ENCODE data around the gene BCO1. TPM values are rescaled to one million over a fixed set of nuclear protein-coding genes. Genes with fewer than 3 reads are reported as not detected.

The BCO1 gene
- total RNA-seq, 2 experiments from 2014 or later: not detected

DNA sequence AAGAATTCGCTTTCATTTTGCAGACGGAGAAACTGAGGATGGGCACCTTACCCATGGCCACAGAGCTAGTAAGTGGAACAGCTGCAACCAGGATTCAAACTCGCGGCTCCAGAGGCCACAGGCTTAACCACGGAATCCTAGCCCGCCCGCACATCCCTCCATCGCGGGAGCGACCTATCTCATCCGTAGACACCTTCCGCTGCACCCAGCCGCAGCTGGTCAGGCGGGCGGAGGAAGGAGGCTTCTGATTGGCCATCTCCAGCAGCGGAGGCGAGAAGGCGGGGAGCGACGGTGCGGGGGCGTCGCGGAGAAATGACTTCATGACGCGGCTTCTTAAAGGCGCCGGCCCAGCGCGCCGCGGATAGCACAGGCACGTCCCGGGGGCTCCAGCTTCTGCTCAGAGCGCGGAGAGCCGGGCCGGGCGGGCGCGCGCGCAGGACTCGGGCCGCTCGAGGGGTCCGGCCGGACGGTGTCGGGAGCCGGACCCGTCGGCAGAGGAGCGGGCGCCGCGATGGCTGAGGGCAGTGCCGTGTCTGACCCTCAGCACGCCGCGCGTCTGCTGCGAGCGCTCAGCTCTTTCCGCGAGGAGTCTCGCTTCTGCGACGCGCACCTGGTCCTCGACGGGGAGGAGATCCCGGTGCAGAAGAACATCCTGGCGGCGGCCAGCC lies 76.2 kb downstream of the BCO1 start, which contains the start of gene GAN:
TSS of gene GAN (plus strand) at position 360 of the 668 bp plus-strand sequence. CDS start at position 512, 152 bp downstream.
- H3K4me3 ChIP-seq (ENCODE audit: low read depth, low read length, poor library complexity, severe bottlenecking): peak within 1 kb of the TSS; percentile 94
- H3K27ac ChIP-seq (ENCODE audit: low read depth, low read length, poor library complexity, severe bottlenecking): no peak within 1 kb of the TSS
- TF ChIP-seq EZH2phosphoT487 (IDR thresholded peaks at IDR 0.05; ENCODE audit: borderline replicate concordance, low read depth, low read length): no peak
- TF ChIP-seq, protein P1, sequence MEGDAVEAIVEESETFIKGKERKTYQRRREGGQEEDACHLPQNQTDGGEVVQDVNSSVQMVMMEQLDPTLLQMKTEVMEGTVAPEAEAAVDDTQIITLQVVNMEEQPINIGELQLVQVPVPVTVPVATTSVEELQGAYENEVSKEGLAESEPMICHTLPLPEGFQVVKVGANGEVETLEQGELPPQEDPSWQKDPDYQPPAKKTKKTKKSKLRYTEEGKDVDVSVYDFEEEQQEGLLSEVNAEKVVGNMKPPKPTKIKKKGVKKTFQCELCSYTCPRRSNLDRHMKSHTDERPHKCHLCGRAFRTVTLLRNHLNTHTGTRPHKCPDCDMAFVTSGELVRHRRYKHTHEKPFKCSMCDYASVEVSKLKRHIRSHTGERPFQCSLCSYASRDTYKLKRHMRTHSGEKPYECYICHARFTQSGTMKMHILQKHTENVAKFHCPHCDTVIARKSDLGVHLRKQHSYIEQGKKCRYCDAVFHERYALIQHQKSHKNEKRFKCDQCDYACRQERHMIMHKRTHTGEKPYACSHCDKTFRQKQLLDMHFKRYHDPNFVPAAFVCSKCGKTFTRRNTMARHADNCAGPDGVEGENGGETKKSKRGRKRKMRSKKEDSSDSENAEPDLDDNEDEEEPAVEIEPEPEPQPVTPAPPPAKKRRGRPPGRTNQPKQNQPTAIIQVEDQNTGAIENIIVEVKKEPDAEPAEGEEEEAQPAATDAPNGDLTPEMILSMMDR (conservative IDR thresholded peaks at IDR 0.05; ENCODE audit: low read length): no peak
- DNase-seq (ENCODE audit: low spot score): peak; percentile 96
- H3K36me3 ChIP-seq (ENCODE audit: insufficient read depth, low read length): no peaks in the 10 kb centered on the region
- no peaks in the 10 kb centered on the region for H3K9me2 ChIP-seq (ENCODE audit: insufficient read depth, low read length)
- POLR2A ChIA-PET: interaction anchor here (0.7 to 1.5 kb wide), 3 partner anchors 29 to 416 kb away, joined by 4 read pairs; no protein-coding TSS in a partner anchor
- peak within 1 kb of the TSS; percentile 87 for H2AFZ ChIP-seq (ENCODE audit: low read length)
- H4K20me1 ChIP-seq (ENCODE audit: insufficient read depth, low read length): 0 out of 2 replicates have a peak, but pooled peaks cover 6% of the 10 kb centered on the region
- BruUV-seq (replicated peaks): no TSS peak
- CTCF ChIA-PET (ENCODE audit: unreplicated experiment): no interaction called here
- peaks cover 13% of the 10 kb centered on the region for H3K4me1 ChIP-seq (ENCODE audit: insufficient read depth, low read length, poor library complexity, severe bottlenecking)
- peaks cover 24% of the 10 kb centered on the region; the same call in 1 of the 2 replicates for H3K79me2 ChIP-seq (ENCODE audit: insufficient read depth, low read depth, low read length)
- H3K4me2 ChIP-seq (ENCODE audit: low read length): peak within 1 kb of the TSS; percentile 82
- no peaks in the 10 kb centered on the region for H3K9me3 ChIP-seq (ENCODE audit: low read length)
- intact Hi-C loops (cut with micrococcal nuclease; ENCODE audit: unreplicated experiment): loop anchor here (10.0 kb wide), 1 partner anchor 220 kb away; the partner anchor contains the start of gene GCSH

DNA sequence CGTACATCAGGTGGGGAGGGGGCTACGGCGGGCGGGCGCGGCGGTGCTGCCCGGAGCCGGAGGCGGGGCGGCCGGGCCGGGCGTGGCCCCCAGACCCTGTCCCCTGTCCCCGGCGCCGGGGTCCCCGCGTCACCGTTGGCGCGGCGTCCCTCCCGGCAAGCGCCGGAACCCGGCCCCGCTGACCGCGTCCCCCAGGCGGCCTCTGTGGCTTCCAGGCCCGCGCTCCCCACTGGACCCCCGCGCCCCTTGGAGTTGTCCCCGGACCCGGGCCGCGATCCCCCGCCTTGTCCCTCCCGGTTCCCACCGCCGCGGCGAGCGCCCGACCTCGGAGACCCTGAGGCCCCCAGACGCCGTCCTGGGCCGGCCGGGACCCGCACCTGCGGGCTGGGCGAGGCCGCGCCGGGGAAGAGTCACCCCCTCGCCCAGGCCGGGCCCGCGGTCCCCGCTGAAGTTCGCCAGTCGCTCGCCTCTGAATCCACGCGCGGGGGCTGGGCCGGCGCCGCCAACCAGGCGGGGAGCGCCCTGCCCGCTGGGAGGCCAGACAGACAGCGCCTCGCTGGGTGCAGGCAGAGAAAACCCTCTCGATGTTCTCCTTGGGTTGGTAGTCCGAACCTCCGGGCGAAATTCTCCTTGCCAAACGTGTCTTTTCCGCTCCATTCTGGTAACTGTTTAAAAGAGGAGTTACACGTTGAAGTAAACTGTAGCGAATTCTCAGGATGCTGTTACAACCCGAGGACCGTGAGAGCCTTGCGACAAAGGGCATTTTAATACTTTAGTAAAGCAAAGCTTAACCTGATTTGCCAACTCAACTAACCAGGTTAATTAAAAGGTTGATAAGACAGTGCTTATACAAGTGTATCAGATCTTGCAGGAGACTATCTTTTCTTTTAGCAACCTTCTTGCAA lies 77.0 kb downstream of the BCO1 start:
- peak overlapping the region; percentile 79 for H3K4me2 ChIP-seq (ENCODE audit: low read length)
- no TSS peak for BruUV-seq (replicated peaks)
- H2AFZ ChIP-seq (ENCODE audit: low read length): peak overlapping the region; percentile 87
- DNase-seq (ENCODE audit: low spot score): peak; percentile 59
- ChIA-PET CTCF (ENCODE audit: unreplicated experiment) (no interaction called here), POLR2A (interaction anchor here (1.5 kb wide), 1 partner anchor 319 kb away, joined by 4 read pairs; no protein-coding TSS in a partner anchor)
- no peak overlapping the region for H3K27ac ChIP-seq (ENCODE audit: low read depth, low read length, poor library complexity, severe bottlenecking)
- peaks cover 13% of the 10 kb centered on the region for H3K4me1 ChIP-seq (ENCODE audit: insufficient read depth, low read length, poor library complexity, severe bottlenecking)
- H3K9me2 ChIP-seq (ENCODE audit: insufficient read depth, low read length): no peaks in the 10 kb centered on the region
- H3K79me2 ChIP-seq (ENCODE audit: insufficient read depth, low read depth, low read length): peaks cover 27% of the 10 kb centered on the region; the same call in 1 of the 2 replicates
- H3K9me3 ChIP-seq (ENCODE audit: low read length): no peaks in the 10 kb centered on the region
- TF ChIP-seq EZH2phosphoT487 (IDR thresholded peaks at IDR 0.05; ENCODE audit: borderline replicate concordance, low read depth, low read length): no peak
- TF ChIP-seq, protein P1 (conservative IDR thresholded peaks at IDR 0.05; ENCODE audit: low read length): peak; percentile 38
- intact Hi-C loops (cut with micrococcal nuclease; ENCODE audit: unreplicated experiment): loop anchor here (10.0 kb wide), 1 partner anchor 221 kb away; the partner anchor contains the start of gene GCSH
- no peaks in the 10 kb centered on the region for H3K36me3 ChIP-seq (ENCODE audit: insufficient read depth, low read length)
- 0 out of 2 replicates have a peak, but pooled peaks cover 8% of the 10 kb centered on the region for H4K20me1 ChIP-seq (ENCODE audit: insufficient read depth, low read length)
- H3K4me3 ChIP-seq (ENCODE audit: low read depth, low read length, poor library complexity, severe bottlenecking): peak overlapping the region; percentile 94
